ENCODE data around the gene SNX8. TPM values are rescaled to one million over a fixed set of nuclear protein-coding genes. Genes with fewer than 3 reads are reported as not detected.

SNX8 gene
- total and polyA plus RNA-seq, 2 donors (not counting 3 experiments of a cell fraction or from before 2014, with no cell fraction given), result 24.5 to 50.3 TPM

GRCh38 chr7:2232766-2233520 lies 81.3 kb downstream of the SNX8 start, which contains the start of gene MAD1L1:
Gene MAD1L1 (minus strand): TSS chr7:2232945. CDS start chr7:2230133, 2,812 bp downstream.
- H3K9ac ChIP-seq (replicated peaks; ENCODE audit: extremely low read depth, insufficient read depth, low read length), result peak within 1 kb of the TSS; percentile 83
- H2AFZ ChIP-seq (ENCODE audit: low read depth, low read length), result peak within 1 kb of the TSS; percentile 80
- TF ChIP-seq POLR2AphosphoS5 (IDR thresholded peaks at IDR 0.05; ENCODE audit: insufficient read depth, low read depth, low read length) (peak; percentile 80), FOS (IDR thresholded peaks at IDR 0.05; ENCODE audit: borderline replicate concordance, insufficient read depth, low read length) (no peak), CTCF (IDR thresholded peaks at IDR 0.05; ENCODE audit: extremely low read depth in 1 of 2, insufficient read depth in 1 of 2, low read depth in 1 of 2, low read length in 2 of 2) (no peak), GATA2 (IDR thresholded peaks at IDR 0.05; ENCODE audit: insufficient read depth, insufficient read length, low read depth, low read length) (no peak), JUN (IDR thresholded peaks at IDR 0.05; ENCODE audit: borderline replicate concordance, insufficient read depth, insufficient read length, low read depth) (no peak), POLR2A (IDR thresholded peaks at IDR 0.05; ENCODE audit: low read depth, low read length) (peak; percentile 68)
- TF ChIP-seq, protein P1, sequence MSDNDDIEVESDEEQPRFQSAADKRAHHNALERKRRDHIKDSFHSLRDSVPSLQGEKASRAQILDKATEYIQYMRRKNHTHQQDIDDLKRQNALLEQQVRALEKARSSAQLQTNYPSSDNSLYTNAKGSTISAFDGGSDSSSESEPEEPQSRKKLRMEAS (IDR thresholded peaks at IDR 0.05; ENCODE audit: insufficient read depth, insufficient read length), result no peak
- H3K27me3 ChIP-seq (ENCODE audit: control insufficient read depth in 2 of 2, insufficient read depth in 2 of 2, low read length in 2 of 2), result no peaks in the 10 kb centered on the region
- peak; percentile 88 for FAIRE-seq
- intact Hi-C loops (cut with micrococcal nuclease) (loop anchor here (1.0 kb wide), 1 partner anchor 9 kb away; the partner anchor contains the start of genes MRM2 and NUDT1), dilution Hi-C loops (cut with MboI; ENCODE audit: extremely low pct_ligation_motif_present, low sequenced_read_pairs) (no loop called here)
- no TSS peak for BruUV-seq (replicated peaks)
- ChIA-PET CTCF (interaction anchor here (0.9 to 3.1 kb wide), 4 partner anchors 9 to 115 kb away, joined by 3 to 16 read pairs (median 7); partner anchors contain the start of genes MRM2 and NUDT1), POLR2A (interaction anchor here (0.6 kb wide), 1 partner anchor 1501 kb away, joined by 3 read pairs; no protein-coding TSS in a partner anchor)
- no peaks in the 10 kb centered on the region for H4K20me1 ChIP-seq (replicated peaks; ENCODE audit: control insufficient read depth, extremely low read depth, insufficient read depth, low read length)
- peak within 1 kb of the TSS; percentile 91 for H3K4me2 ChIP-seq (ENCODE audit: insufficient read depth, low read length)
- H3K79me2 ChIP-seq (ENCODE audit: control insufficient read depth, insufficient read depth, low read length), result peaks cover 23% of the 10 kb centered on the region
- no peaks in the 10 kb centered on the region for H3K9me3 ChIP-seq (replicated peaks; ENCODE audit: control insufficient read depth, insufficient read depth, low read length)
- peaks cover 8 to 16% of the 10 kb centered on the region in 2 experiments for H3K36me3 ChIP-seq (ENCODE audit: control insufficient read depth in 2 of 2, extremely low read depth in 1 of 2, insufficient read depth in 2 of 2, low read length in 2 of 2)
- H3K9me1 ChIP-seq (replicated peaks; ENCODE audit: control insufficient read depth, extremely low read depth, insufficient read depth, low read length), result no peaks in the 10 kb centered on the region
- peaks cover 22% of the 10 kb centered on the region for H3K4me1 ChIP-seq (ENCODE audit: control insufficient read depth, extremely low read depth, insufficient read depth, low read length)
- peak; percentile 92 for DNase-seq (ENCODE audit: low read depth, low spot score)
- peak within 1 kb of the TSS; percentile 71 to 85 (median 79) for H3K4me3 ChIP-seq (replicated peaks in 1 of 3; ENCODE audit: insufficient read depth in 1 of 3, low read depth in 1 of 3, low read length in 3 of 3)
- peak within 1 kb of the TSS; percentile 53 for H3K27ac ChIP-seq (ENCODE audit: insufficient read depth, low read depth, low read length)

Measured in endothelial cell of umbilical vein (primary cell).